Measurements from ENCODE around the gene SIGLEC15.
A peak's percentile ranks its signal among the peaks of the same experiment; 100 is the strongest.

The SIGLEC15 gene

DNA sequence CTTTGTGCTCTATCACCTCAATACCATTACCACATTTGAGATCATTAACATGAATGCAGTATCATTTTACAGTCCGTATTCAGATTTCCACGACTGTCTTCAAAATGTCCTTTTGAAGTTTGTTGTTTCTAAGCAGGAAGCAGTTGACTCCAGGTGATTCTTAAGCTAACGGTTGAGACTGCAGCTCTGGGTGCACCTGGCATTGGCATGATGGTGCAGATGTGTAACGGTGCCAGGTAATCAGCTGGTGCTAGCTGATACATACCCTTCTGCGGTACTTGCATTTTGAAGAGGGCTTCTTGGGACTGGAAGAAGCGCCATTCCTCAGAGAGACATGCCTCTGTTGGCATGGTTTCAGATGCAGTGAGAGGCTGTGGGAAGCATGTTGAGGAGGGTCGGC is 19.5 kb downstream of the SIGLEC15 start:
- no peak for TF ChIP-seq ZBTB7A (IDR thresholded peaks at IDR 0.05; ENCODE audit: low read depth)
- TF ChIP-seq EP300 (IDR thresholded peaks at IDR 0.05; ENCODE audit: borderline replicate concordance) = no peak
- no peak for TF ChIP-seq TEAD4 (IDR thresholded peaks at IDR 0.05)
- TF ChIP-seq FOXM1 (IDR thresholded peaks at IDR 0.05; ENCODE audit: borderline replicate concordance, low read depth) = no peak
- no peak for TF ChIP-seq YY1 (IDR thresholded peaks at IDR 0.05; ENCODE audit: low read depth)
- TF ChIP-seq CEBPB (IDR thresholded peaks at IDR 0.05) = no peak
- TF ChIP-seq, protein P1, sequence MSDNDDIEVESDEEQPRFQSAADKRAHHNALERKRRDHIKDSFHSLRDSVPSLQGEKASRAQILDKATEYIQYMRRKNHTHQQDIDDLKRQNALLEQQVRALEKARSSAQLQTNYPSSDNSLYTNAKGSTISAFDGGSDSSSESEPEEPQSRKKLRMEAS (IDR thresholded peaks at IDR 0.05) = no peak

DNA sequence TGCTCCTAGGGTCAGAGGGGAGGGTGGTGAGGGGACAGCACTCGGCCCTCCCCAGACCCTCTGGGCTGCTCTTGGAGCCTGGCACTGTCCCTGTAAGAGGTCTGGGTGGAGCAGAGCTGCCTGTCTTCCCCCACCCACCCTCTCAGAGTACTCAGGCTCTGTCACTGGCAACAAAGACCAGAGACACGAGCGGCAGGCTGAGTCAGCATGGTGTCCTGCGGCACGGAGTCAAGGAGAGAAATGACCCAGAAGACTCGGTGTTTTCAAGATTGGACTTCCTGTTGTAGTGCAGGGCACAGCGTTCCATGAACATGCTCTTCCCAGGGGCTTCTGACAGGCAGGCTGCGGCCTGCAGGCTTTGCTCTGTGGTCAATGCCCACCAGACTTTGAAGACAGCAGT is 19.9 kb downstream of the SIGLEC15 start:
- no peak for TF ChIP-seq EGR1 (IDR thresholded peaks at IDR 0.05)
- TF ChIP-seq FOXM1 (IDR thresholded peaks at IDR 0.05; ENCODE audit: borderline replicate concordance, low read depth) = no peak
- TF ChIP-seq CREB1 (IDR thresholded peaks at IDR 0.05; ENCODE audit: low read depth) = no peak

DNA sequence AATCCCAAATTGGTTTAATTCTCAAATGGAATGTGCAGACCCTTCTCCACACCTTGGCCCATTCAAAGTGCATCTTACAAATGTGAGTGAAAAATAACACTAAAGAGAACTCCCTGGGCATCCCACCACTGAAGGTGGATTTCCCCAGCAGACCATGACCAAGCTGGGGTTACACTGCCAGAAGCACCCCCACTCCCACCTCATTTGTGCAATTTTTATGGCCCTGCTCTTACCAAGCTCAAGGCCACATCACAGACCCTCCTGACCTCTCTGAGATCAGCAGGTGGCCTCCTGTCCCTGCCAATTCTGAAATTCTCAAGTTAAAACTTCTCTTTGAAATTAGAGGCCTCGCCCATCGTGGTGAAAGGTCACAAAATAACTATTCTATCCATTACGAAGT is 21.6 kb downstream of the SIGLEC15 start:
- no peak for TF ChIP-seq TCF12 (IDR thresholded peaks at IDR 0.05; ENCODE audit: low read depth)
- TF ChIP-seq EGR1 (IDR thresholded peaks at IDR 0.05) = no peak
- TF ChIP-seq CEBPB (IDR thresholded peaks at IDR 0.05) = no peak
- no peak for TF ChIP-seq TEAD4 (IDR thresholded peaks at IDR 0.05)
- TF ChIP-seq, protein P1 (IDR thresholded peaks at IDR 0.05) = no peak
- TF ChIP-seq TAF1 (IDR thresholded peaks at IDR 0.05; ENCODE audit: low read depth) = no peak
- TF ChIP-seq EP300 (IDR thresholded peaks at IDR 0.05; ENCODE audit: borderline replicate concordance) = no peak
- no peak for TF ChIP-seq FOXM1 (IDR thresholded peaks at IDR 0.05; ENCODE audit: borderline replicate concordance, low read depth)
- TF ChIP-seq YY1 (IDR thresholded peaks at IDR 0.05; ENCODE audit: low read depth) = no peak
- TF ChIP-seq RAD21 (IDR thresholded peaks at IDR 0.05; ENCODE audit: low read depth) = no peak
- no peak for TF ChIP-seq CREB1 (IDR thresholded peaks at IDR 0.05; ENCODE audit: low read depth)
- TF ChIP-seq, protein P2, sequence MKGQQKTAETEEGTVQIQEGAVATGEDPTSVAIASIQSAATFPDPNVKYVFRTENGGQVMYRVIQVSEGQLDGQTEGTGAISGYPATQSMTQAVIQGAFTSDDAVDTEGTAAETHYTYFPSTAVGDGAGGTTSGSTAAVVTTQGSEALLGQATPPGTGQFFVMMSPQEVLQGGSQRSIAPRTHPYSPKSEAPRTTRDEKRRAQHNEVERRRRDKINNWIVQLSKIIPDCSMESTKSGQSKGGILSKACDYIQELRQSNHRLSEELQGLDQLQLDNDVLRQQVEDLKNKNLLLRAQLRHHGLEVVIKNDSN (IDR thresholded peaks at IDR 0.05) = no peak
- no peak for TF ChIP-seq ZBTB7A (IDR thresholded peaks at IDR 0.05; ENCODE audit: low read depth)
- TF ChIP-seq, protein P3, sequence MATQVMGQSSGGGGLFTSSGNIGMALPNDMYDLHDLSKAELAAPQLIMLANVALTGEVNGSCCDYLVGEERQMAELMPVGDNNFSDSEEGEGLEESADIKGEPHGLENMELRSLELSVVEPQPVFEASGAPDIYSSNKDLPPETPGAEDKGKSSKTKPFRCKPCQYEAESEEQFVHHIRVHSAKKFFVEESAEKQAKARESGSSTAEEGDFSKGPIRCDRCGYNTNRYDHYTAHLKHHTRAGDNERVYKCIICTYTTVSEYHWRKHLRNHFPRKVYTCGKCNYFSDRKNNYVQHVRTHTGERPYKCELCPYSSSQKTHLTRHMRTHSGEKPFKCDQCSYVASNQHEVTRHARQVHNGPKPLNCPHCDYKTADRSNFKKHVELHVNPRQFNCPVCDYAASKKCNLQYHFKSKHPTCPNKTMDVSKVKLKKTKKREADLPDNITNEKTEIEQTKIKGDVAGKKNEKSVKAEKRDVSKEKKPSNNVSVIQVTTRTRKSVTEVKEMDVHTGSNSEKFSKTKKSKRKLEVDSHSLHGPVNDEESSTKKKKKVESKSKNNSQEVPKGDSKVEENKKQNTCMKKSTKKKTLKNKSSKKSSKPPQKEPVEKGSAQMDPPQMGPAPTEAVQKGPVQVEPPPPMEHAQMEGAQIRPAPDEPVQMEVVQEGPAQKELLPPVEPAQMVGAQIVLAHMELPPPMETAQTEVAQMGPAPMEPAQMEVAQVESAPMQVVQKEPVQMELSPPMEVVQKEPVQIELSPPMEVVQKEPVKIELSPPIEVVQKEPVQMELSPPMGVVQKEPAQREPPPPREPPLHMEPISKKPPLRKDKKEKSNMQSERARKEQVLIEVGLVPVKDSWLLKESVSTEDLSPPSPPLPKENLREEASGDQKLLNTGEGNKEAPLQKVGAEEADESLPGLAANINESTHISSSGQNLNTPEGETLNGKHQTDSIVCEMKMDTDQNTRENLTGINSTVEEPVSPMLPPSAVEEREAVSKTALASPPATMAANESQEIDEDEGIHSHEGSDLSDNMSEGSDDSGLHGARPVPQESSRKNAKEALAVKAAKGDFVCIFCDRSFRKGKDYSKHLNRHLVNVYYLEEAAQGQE (IDR thresholded peaks at IDR 0.05; ENCODE audit: low read depth) = no peak
- no peak for TF ChIP-seq NFIC (IDR thresholded peaks at IDR 0.05)

DNA sequence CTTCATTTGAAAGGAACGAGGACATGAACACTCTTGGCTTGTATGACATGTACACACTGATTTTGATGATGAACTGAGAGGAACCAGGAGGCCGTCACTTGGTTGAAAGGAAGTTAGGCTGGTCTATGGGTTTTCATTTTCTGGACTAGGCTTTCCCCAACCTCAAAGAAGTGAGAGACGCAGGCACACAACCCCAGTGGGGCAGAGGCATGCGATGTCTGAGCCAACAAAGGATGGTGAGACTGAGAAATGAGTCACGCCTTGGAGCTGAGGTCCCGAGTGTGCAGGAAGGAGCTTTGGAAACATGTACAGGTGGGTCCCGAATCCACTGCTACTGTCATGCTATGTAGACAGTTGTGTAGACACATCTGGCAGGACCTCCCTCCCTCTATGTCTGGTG is 24.1 kb downstream of the SIGLEC15 start:
- TF ChIP-seq NFIC (IDR thresholded peaks at IDR 0.05) (no peak), RAD21 (IDR thresholded peaks at IDR 0.05; ENCODE audit: low read depth) (no peak), EGR1 (IDR thresholded peaks at IDR 0.05) (no peak), ZBTB7A (IDR thresholded peaks at IDR 0.05; ENCODE audit: low read depth) (no peak), FOXM1 (IDR thresholded peaks at IDR 0.05; ENCODE audit: borderline replicate concordance, low read depth) (no peak), TCF12 (IDR thresholded peaks at IDR 0.05; ENCODE audit: low read depth) (no peak)
- TF ChIP-seq, protein P3 (IDR thresholded peaks at IDR 0.05; ENCODE audit: low read depth) = no peak
- TF ChIP-seq, protein P2 (IDR thresholded peaks at IDR 0.05) = no peak

DNA sequence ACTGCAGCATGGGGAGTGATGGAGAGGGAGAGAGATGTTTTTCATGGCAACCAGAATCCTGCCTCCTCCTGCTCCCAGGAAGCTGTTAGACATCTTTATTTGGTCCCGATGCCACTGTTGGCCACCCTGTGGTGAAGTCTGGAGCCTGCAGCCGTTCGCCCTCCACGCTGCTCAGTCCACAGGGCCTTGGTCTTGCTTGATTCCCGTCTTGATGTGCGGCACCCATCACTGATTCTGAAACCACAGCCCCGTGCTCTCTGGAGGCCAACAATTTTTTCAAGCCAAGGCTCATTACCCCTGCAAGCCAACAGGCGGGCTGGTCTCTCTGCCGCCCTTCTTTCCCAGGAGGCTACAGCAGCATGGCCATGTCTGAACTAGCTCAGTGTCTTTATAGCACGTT is 24.5 kb downstream of the SIGLEC15 start:
- TF ChIP-seq EP300 (IDR thresholded peaks at IDR 0.05; ENCODE audit: borderline replicate concordance) (no peak), TAF1 (IDR thresholded peaks at IDR 0.05; ENCODE audit: low read depth) (no peak), RAD21 (IDR thresholded peaks at IDR 0.05; ENCODE audit: low read depth) (peak; percentile 27; the same call in 1 of the 2 replicates), CEBPB (IDR thresholded peaks at IDR 0.05) (no peak)
- TF ChIP-seq, protein P3 (IDR thresholded peaks at IDR 0.05; ENCODE audit: low read depth) = no peak
